Measurements from ENCODE around the gene GYS1.
A peak's percentile ranks its signal among the peaks of the same experiment; 100 is the strongest.

GYS1 gene

DNA sequence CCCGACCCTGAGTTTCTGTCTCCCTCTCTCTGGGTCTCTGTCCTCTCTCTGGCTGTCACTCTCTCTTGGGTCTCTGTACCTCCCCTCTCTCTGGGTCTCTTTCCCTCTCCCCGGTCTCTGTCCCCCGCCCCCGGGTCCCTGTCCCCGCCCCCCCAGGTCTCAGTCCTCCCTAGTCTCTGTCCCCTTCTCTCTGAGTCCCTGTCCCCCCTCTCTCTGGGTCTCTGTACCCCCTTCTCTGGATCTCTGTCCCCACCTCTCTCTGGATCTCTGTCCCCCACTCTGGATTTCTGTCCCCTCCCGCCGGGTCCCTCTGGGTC is 30.3 kb downstream of the GYS1 start:
- DNase-seq = no peak

DNA sequence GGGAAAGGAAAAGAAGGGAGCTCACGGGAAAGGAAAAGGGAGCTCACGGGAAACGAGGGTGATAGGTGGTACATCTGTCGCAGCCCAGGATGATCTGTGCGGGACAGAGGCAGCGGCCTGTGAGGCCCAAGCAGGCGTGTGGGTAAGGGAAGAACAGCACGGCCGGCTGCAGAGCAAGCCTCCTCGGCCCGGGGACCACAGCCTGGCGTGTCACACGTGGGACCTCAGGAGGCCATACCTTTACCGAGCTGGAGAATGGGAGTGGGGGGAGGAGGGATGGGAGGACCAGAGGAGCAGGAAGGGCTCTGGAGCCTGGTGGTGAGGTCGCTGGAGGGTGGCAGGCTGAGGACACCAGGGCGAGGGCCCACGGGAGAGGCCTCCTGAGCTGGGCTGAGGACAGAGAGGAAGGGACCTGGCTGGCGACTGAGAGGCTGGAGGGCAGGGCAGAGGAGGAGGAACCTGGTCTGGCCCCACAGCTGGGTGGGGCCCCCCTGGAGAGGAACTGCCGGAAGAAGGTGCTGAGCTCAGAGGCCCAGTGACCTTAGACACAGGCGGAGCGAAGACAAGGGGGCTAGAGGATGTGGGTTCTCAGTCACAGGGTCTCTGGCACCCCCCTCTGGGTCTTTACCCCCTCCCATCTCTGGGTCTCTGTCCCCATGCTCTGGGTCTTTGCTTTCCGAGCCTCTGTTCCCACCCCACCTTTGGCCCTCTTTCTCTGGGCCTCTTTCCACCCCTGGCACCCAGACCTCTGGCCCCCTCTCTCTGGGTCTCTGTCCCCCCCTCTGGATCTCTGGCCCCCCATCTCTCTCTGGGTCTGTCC is 30.9 kb downstream of the GYS1 start:
- peak in 1 of 2 donors; percentile 9 for DNase-seq

GRCh38 chr19:48961673-48962028 is 31.5 kb downstream of the GYS1 start:
- DNase-seq = no peak

DNA sequence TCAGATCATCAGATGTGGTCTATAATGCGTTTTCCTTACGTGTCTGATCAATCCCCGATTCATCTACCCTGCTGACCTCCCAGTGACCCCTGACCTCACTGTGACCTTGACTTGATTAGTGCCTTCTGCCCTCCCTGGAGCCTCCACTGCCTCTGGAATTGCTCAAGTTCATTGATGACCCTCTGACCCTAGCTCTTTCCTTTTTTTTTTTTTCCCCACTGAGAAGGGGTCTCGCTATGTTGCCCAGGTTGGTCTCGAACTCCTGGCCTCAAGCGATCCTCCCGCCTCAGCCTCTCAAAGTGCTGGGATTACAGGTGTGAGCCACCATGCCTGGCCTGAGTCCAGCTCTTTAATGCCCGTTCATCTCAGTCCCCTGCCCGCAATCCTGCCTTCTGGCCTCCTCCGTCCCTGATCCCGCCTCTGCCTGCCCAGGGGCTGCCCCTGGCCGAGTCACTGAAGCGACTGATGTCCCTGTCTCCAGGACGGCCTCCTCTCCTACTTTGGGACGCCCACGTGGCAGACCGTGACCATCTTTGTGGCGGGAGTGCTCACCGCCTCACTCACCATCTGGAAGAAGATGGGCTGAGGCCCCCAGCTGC is 32.0 kb downstream of the GYS1 start:
- DNase-seq = no peak

GRCh38 chr19:48959341-48960239 is 33.5 kb downstream of the GYS1 start:
- DNase-seq = no peak

- DNase-seq = no peak
Measured at GRCh38 chr19:48958006-48958405, 35.1 kb downstream of the GYS1 start.

GRCh38 chr19:48955308-48955958 is 37.7 kb downstream of the GYS1 start:
- no peak for DNase-seq

DNA sequence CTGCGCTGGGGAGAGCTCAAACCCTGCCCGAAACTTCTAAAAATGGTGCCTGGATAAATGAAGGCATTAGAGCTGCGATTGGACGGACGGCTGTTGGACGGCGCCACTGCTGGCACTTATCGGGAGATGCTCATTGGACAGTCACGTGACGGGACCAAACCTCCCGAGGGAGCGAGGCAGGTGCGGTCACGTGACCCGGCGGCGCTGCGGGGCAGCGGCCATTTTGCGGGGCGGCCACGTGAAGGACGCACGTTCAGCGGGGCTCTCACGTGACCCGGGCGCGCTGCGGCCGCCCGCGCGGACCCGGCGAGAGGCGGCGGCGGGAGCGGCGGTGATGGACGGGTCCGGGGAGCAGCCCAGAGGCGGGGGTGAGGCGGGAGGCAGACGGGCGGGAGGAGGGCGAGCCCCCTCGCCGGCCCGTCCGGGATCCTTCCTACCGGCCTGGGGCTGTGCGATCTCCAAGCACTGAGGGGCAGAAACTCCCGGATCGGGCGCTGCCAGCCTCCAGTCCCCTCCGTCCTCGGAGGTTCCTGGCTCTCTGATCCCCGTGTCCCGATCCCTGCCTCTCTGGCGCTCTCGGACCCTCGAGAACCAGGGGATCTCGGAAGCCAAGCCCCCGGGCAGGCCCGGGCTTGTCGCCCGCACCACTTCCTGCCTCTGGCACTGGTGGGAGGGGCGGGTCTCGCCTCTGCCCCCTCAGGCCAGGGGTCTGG is 38.4 kb downstream of the GYS1 start, which contains the start of gene BAX:
Gene BAX, plus strand, starts transcription at position 281 of the 713 bp plus-strand sequence. Its CDS starts 54 bp downstream, at position 335.
- peak; percentile 86 to 87 for DNase-seq

DNA sequence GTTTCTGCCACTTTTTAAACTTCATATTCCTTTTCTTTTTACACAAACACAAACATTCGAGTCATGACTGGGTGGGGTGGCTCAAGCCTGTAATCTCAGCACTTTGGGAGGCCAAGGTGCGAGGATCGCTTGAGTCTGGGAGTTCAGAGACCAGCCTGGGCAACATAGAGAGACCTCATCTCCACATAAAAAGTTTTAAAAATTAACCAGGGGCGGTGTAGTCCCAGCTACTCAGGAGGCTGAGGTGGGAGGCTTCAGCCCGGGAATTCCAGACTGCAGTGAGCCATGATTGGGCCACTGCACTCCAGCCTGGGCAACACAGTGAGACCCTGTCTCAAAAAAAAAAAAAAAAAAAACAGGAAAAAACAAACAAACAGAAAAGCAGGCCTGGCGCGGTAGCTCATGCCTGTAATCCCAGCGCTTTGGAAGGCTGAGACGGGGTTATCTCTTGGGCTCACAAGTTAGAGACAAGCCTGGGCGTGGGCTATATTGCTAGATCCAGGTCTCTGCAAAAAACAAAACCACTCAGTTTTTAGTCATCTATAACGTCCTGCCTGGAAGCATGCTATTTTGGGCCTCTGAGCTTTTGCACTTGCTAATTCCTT is 39.0 kb downstream of the GYS1 start:
- no peak for DNase-seq

DNA sequence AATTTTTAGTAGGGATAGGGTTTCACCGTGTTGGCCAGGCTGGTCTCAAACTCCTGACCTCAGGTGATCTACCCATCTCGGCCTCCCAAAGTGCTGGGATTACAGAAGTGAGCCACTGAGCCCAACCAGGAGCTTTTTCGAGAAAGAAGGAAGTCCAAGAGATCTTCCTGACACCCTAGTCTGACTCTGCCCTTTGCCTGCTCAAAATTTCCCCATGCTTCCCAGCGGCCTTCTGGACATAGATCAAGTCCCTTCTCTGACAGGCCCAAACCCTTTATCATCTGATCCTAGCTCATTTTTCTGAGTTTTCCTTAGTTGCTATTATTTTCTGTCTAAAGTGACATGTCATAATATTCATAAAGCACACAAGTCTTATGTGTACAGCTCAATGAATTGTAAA is 40.0 kb downstream of the GYS1 start:
- no peak for DNase-seq

- no peak for DNase-seq
Measured at GRCh38 chr19:48950830-48951519, 42.1 kb downstream of the GYS1 start.

- DNase-seq = no peak
Measured at GRCh38 chr19:48950159-48950558, 43.0 kb downstream of the GYS1 start.

GRCh38 chr19:48947258-48947542 is 45.9 kb downstream of the GYS1 start:
- DNase-seq = no peak

GRCh38 chr19:48946463-48947257 is 46.4 kb downstream of the GYS1 start:
- DNase-seq = no peak

GRCh38 chr19:48945817-48946216 is 47.3 kb downstream of the GYS1 start:
- no peak for DNase-seq

DNA sequence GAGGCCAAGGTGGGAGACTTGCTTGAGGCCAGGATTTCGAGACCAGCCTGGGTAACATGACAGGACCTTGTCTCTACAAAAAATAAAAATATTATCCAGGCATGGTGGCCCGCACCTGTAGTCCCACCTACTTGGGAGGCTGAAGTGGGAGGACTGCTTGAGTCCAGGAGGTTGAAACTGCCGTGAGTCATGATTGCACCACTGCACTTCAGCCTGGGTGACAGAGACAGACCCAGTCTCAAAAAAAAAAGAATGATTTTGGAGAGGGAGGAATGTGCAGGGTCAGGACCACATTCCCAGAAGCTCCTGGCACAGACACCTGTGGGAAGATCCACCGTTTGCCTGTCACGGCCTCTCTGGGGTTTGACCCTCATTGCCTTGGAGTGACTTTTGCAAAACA is 47.7 kb downstream of the GYS1 start:
- DNase-seq = no peak

DNA sequence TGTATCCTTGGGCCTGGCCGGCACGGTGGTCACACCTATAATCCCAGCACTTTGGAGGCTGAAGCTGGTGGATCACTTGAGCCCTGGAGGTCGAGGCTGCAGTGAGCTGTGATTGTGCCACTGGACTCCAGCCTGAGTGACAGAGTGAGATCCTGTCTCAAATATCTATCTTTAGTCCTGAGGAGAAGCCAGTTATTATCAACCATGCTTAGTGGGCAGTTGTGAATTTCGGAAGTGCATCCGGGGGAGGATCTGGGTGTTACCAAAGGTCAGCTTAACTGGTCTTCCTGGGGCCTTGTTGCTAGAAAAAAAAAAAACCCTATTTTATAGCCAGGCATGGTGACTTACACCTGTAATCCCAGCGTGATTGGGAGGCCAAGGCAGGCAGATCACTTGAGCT is 50.0 kb downstream of the GYS1 start:
- DNase-seq = no peak

- DNase-seq = no peak
Measured at GRCh38 chr19:48940902-48941301, 52.2 kb downstream of the GYS1 start.

DNA sequence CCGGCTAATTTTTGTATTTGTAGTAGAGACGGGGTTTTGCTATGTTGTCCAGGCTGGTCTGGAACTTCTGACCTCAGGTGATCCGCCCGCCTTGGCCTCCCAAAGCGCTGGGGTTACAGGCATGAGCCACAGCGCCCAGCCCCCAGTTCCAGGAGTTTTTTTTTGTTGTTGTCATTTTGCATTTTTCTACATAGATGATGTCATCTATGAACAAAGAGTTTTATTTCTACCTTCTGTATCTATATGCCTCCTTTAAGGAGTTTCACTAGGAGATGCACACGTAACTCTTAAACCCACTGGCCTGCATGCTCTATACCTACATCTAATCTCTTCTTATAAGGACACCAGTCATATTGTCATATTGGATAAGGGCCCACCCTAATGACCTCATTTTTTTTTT is 54.9 kb downstream of the GYS1 start:
- DNase-seq = no peak

DNA sequence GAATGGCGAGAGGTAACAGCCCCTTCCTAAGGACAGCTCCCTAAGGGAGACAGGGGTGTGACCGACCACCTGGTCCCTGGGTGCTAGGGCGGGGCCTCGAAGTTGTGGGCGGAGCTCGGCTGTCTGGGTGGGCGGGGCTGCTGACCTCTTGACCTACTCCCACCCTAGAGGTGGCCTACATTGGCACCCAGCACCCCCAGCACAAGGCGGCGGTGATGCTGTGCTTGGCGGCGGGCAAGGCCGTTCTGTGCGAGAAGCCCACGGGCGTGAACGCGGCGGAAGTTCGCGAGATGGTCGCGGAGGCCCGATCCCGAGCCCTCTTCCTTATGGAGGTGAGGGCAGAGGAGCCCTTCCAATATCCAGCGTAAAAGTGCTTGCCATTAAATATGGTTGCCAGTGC is 57.2 kb downstream of the GYS1 start:
- DNase-seq = no peak

DNA sequence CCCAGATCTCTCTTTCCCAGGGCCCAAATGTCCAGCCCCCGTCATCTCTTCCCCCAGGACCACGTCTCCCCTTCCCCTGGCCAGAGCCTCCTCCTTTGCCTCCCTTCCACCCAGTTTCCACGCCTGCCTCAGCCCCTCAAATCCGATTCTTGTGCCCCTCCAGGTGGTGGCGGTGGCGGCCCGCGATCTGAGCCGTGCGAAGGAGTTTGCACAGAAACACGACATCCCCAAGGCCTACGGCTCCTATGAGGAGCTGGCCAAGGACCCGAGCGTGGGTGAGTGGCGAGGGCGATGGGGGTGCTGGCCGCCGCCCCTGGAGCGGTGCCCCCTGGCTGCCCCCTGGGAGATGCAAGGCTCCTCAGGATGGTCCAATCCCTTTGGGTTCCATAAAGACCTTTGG is 58.3 kb downstream of the GYS1 start:
- no peak for DNase-seq

Data from hippocampal formation (tissue), 2 donors.